HTR-8/SVneo (cell line): ENCODE results near the gene PSMD14.
"Not testable (repeated sequence)": the region's sequence is repeated elsewhere in the genome, so short reads cannot be mapped to it uniquely, and the experiment has no call there.

Source experiments
- DNase-seq: peaks from one replicate; pipeline ENCODE4 v3.0.0; 2011; ENCODE audit warnings: low spot score, mixed read lengths; ENCODE audit not compliant: insufficient read length
- FAIRE-seq: peaks from 2 replicates; lab custom pipeline; 2011; peaks lifted over from hg19 to GRCh38; lab: Jason Lieb, UNC

Gene PSMD14

GRCh38 chr2:161332371-161332967 is 24.2 kb downstream of the PSMD14 start:
- DNase-seq (no peak), FAIRE-seq (no peak)

GRCh38 chr2:161335626-161336025 is 27.4 kb downstream of the PSMD14 start:
- no peak for DNase-seq
- FAIRE-seq: no peak

GRCh38 chr2:161337247-161337646 is 29.0 kb downstream of the PSMD14 start:
- no peak for DNase-seq
- no peak for FAIRE-seq

GRCh38 chr2:161339532-161339931 is 31.3 kb downstream of the PSMD14 start:
- not testable (repeated sequence) for DNase-seq
- FAIRE-seq: peak; percentile 91

- not testable (repeated sequence) for FAIRE-seq, DNase-seq
These were observed 32.7 kb downstream of the PSMD14 start for GRCh38 chr2:161340930-161341413.

GRCh38 chr2:161343235-161343634 is 35.0 kb downstream of the PSMD14 start:
- DNase-seq: no peak
- no peak for FAIRE-seq

- no peak for FAIRE-seq
- no peak for DNase-seq
These were observed 36.5 kb downstream of the PSMD14 start for GRCh38 chr2:161344692-161345091.

GRCh38 chr2:161351678-161352077 is 43.5 kb downstream of the PSMD14 start:
- FAIRE-seq: no peak

GRCh38 chr2:161352719-161353118 is 44.5 kb downstream of the PSMD14 start:
- FAIRE-seq (no peak), DNase-seq (no peak)

More at GRCh38 chr2:161351678-161352077, 43.5 kb downstream of the PSMD14 start:
- DNase-seq: no peak

- FAIRE-seq (no peak), DNase-seq (no peak)
These were observed 45.3 kb downstream of the PSMD14 start for GRCh38 chr2:161353543-161353942.

GRCh38 chr2:161354106-161354505 is 45.9 kb downstream of the PSMD14 start:
- FAIRE-seq (no peak), DNase-seq (no peak)

GRCh38 chr2:161355106-161355505 is 46.9 kb downstream of the PSMD14 start:
- FAIRE-seq (no peak), DNase-seq (no peak)

- FAIRE-seq (no peak), DNase-seq (no peak)
These were observed 47.8 kb downstream of the PSMD14 start for GRCh38 chr2:161355983-161356382.

- DNase-seq (no peak), FAIRE-seq (no peak)
These were observed 48.9 kb downstream of the PSMD14 start for GRCh38 chr2:161357097-161357496.

- FAIRE-seq (no peak), DNase-seq (no peak)
These were observed 50.6 kb downstream of the PSMD14 start for GRCh38 chr2:161358838-161359237.

GRCh38 chr2:161360095-161360654 is 52.0 kb downstream of the PSMD14 start:
- FAIRE-seq, DNase-seq: not testable (repeated sequence)

- DNase-seq (no peak), FAIRE-seq (no peak)
These were observed 54.4 kb downstream of the PSMD14 start for GRCh38 chr2:161362568-161363166.

GRCh38 chr2:161367675-161368074 is 59.5 kb downstream of the PSMD14 start:
- DNase-seq: no peak
- no peak for FAIRE-seq

GRCh38 chr2:161369311-161369710 is 61.1 kb downstream of the PSMD14 start:
- DNase-seq (no peak), FAIRE-seq (no peak)

- no peak for DNase-seq
- no peak for FAIRE-seq
These were observed 62.8 kb downstream of the PSMD14 start for GRCh38 chr2:161370981-161371380.

GRCh38 chr2:161371869-161372268 is 63.6 kb downstream of the PSMD14 start:
- no peak for FAIRE-seq

GRCh38 chr2:161373942-161374341 is 65.7 kb downstream of the PSMD14 start:
- FAIRE-seq: no peak
- DNase-seq: no peak

More at GRCh38 chr2:161371869-161372268, 63.6 kb downstream of the PSMD14 start:
- no peak for DNase-seq
